GM23338 (cell line): ENCODE measurements around the gene HEATR5B. TPM values are rescaled to one million over a fixed set of nuclear protein-coding genes. Genes with fewer than 3 reads are reported as not detected.

Source experiments
- ATAC-seq: fragments of 200-7000 bp; cut with Tn5 transposase; 3 replicates; pipeline ENCODE4 v1.9.1; 2020
- DNase-seq: peaks from one replicate; pipeline ENCODE4 v3.0.0-alpha.2; 2015; ENCODE audit warnings: low spot score
- H2AFZ ChIP-seq: fragments of 200-600 bp; sonication (generic); 2 replicates; pipeline ENCODE4 v1.8.0; 2016; ENCODE audit warnings: antibody characterized with exemption, mild to moderate bottlenecking, moderate library complexity
- H3F3A ChIP-seq: fragments of 200-600 bp; sonication (generic); replicated peaks from 2 replicates; pipeline ENCODE4 v1.8.0; 2017; ENCODE audit warnings: antibody characterized with exemption, mixed run types, low read depth
- H3K27ac ChIP-seq: fragments of 200-600 bp; sonication (generic); 2 replicates; pipeline ENCODE4 v1.6.1; 2016; ENCODE audit warnings: low read depth
- H3K27me3 ChIP-seq: fragments of 200-600 bp; sonication (generic); 2 replicates; pipeline ENCODE4 v1.8.0; 2016; ENCODE audit warnings: mild to moderate bottlenecking, mixed run types, moderate library complexity; ENCODE audit not compliant: insufficient read depth
- H3K36me3 ChIP-seq: fragments of 200-600 bp; sonication (generic); 2 replicates; pipeline ENCODE4 v1.8.0; 2016; ENCODE audit warnings: mild to moderate bottlenecking; ENCODE audit not compliant: insufficient read depth
- H3K4me1 ChIP-seq: fragments of 200-600 bp; sonication (generic); 2 replicates; pipeline ENCODE4 v1.8.0; 2016; ENCODE audit warnings: mild to moderate bottlenecking, moderate library complexity; ENCODE audit not compliant: insufficient read depth
- H3K4me2 ChIP-seq: fragments of 200-600 bp; sonication (generic); 2 replicates; pipeline ENCODE4 v1.7.1; 2017; ENCODE audit warnings: mixed run types
- H3K4me3 ChIP-seq: fragments of 200-600 bp; sonication (generic); 2 replicates; pipeline ENCODE4 v1.6.1; 2016; ENCODE audit warnings: mixed run types
- H3K79me2 ChIP-seq: fragments of 200-600 bp; sonication (generic); replicated peaks from 2 replicates; pipeline ENCODE4 v1.8.0; 2017; ENCODE audit warnings: mild to moderate bottlenecking; ENCODE audit not compliant: insufficient read depth
- H3K9me2 ChIP-seq: fragments of 200-600 bp; sonication (generic); 2 replicates; pipeline ENCODE4 v1.8.0; 2017; ENCODE audit not compliant: insufficient read depth
- H4K20me1 ChIP-seq: fragments of 200-600 bp; sonication (generic); replicated peaks from 2 replicates; pipeline ENCODE4 v1.8.0; 2017; ENCODE audit warnings: mild to moderate bottlenecking; ENCODE audit not compliant: insufficient read depth
- H3K27ac Mint-ChIP-seq: 2 replicates; pipeline ENCODE4 v1.8.0; 2020; ENCODE audit warnings: inconsistent platforms, mild to moderate bottlenecking, moderate library complexity, mixed read lengths
- H3K27me3 Mint-ChIP-seq: 3 replicates; pipeline ENCODE4 v1.8.0; 2022; ENCODE audit warnings: low read depth, mild to moderate bottlenecking, moderate library complexity, mixed read lengths, inconsistent platforms; ENCODE audit not compliant: insufficient read depth, poor library complexity
- H3K36me3 Mint-ChIP-seq: 3 replicates; pipeline ENCODE4 v1.8.0; 2021; ENCODE audit warnings: low read depth, mild to moderate bottlenecking, inconsistent platforms, moderate library complexity, mixed read lengths
- H3K4me1 Mint-ChIP-seq: 3 replicates; pipeline ENCODE4 v1.8.0; 2020; ENCODE audit warnings: mild to moderate bottlenecking, inconsistent platforms, mixed read lengths
- H3K4me3 Mint-ChIP-seq: 3 replicates; pipeline ENCODE4 v1.8.0; 2021; ENCODE audit warnings: moderate library complexity, mild to moderate bottlenecking, inconsistent platforms, mixed read lengths
- H3K9me3 Mint-ChIP-seq: 3 replicates; pipeline ENCODE4 v1.8.0; 2020; ENCODE audit warnings: moderate library complexity, mild to moderate bottlenecking, inconsistent platforms, mixed read lengths
- CREB1 ChIP-seq: fragments of 250-450 bp; sonication (Bioruptor Pico); IDR thresholded peaks from 2 replicates; pipeline ENCODE4 v1.5.0; 2020; ENCODE audit warnings: low read depth, mild to moderate bottlenecking, moderate library complexity
- CTCF ChIP-seq, 2 experiments: fragments of 200-600 bp in 1 of 2; sonication (generic) in 1 of 2; conservative IDR thresholded peaks; 2 replicates each; pipeline versions ENCODE4 v1.5.1 to v1.6.1; 2016 to 2017; ENCODE audit warnings: antibody characterized with exemption in 2 of 2, low read depth in 2 of 2, mild to moderate bottlenecking in 2 of 2, moderate library complexity in 1 of 2
- ETS1 ChIP-seq: IDR thresholded peaks from 2 replicates; pipeline ENCODE4 v1.6.1; 2016; ENCODE audit warnings: antibody characterized with exemption
- EZH2 ChIP-seq: fragments of 200-600 bp; sonication (generic); IDR thresholded peaks from one replicate; pipeline ENCODE4 v1.8.0; 2017; ENCODE audit warnings: antibody characterized with exemption, mild to moderate bottlenecking, low read depth; ENCODE audit not compliant: unreplicated experiment
- EZH2phosphoT487 ChIP-seq: fragments of 200-600 bp; sonication (generic); IDR thresholded peaks from one replicate; pipeline ENCODE4 v1.8.1; 2018; ENCODE audit warnings: antibody characterized with exemption; ENCODE audit not compliant: unreplicated experiment
- JUNB ChIP-seq: IDR thresholded peaks from one replicate; pipeline ENCODE4 v1.6.1; 2016; ENCODE audit warnings: antibody characterized with exemption; ENCODE audit not compliant: unreplicated experiment
- NANOG ChIP-seq: IDR thresholded peaks from 2 replicates; pipeline ENCODE4 v1.6.1; 2016; ENCODE audit warnings: antibody characterized with exemption, borderline replicate concordance
- POLR2AphosphoS5 ChIP-seq: IDR thresholded peaks from 2 replicates; pipeline ENCODE4 v1.6.1; 2016; ENCODE audit warnings: antibody characterized with exemption, low read depth
- REST ChIP-seq: IDR thresholded peaks from one replicate; pipeline ENCODE4 v1.6.1; 2018; ENCODE audit warnings: antibody characterized with exemption; ENCODE audit not compliant: unreplicated experiment
- STAT1 ChIP-seq: IDR thresholded peaks from one replicate; pipeline ENCODE4 v1.6.1; 2016; ENCODE audit warnings: antibody characterized with exemption; ENCODE audit not compliant: unreplicated experiment
- ZNF114 ChIP-seq: fragments of 250-450 bp; sonication (Bioruptor Pico); IDR thresholded peaks from 2 replicates; pipeline ENCODE4 v1.5.0; 2020; ENCODE audit warnings: mild to moderate bottlenecking, moderate library complexity
- ZNF331 ChIP-seq: fragments of 250-450 bp; sonication (Bioruptor Pico); IDR thresholded peaks from 2 replicates; pipeline ENCODE4 v1.5.0; 2020; ENCODE audit warnings: low read depth, mild to moderate bottlenecking, moderate library complexity
- polyA plus RNA-seq: library from polyadenylated mRNA; unstranded; fragments of >200 nt; fragmentation: Nextera tagmentation; extraction: Ambion mirVana; gene quantifications from 2 replicates; pipeline ENCODE4 v1.2.1, GENCODE V29; 2016
- total RNA-seq: library from RNA; depleted of rRNA; stranded (reverse); fragments of >200 nt; shearing (Covaris generic); gene quantifications from 2 replicates; pipeline ENCODE4 v1.2.3, GENCODE V29; 2014

Gene HEATR5B
- total and polyA plus RNA-seq, 2 experiments from 2014 or later: 4.0 to 18.8 TPM

GRCh38 chr2:37111958-37112357, 27.8 kb upstream of the HEATR5B start (continued):
- TF ChIP-seq REST: no peak
- no peak for TF ChIP-seq ETS1
- TF ChIP-seq ZNF331 (CRISPR knock-in tag): no peak
- no peak for TF ChIP-seq CREB1 (CRISPR knock-in tag)
- TF ChIP-seq CTCF (conservative IDR thresholded peaks at IDR 0.05; ENCODE audit: low read depth in 2 of 2): no peak
- TF ChIP-seq JUNB: no peak
- no peak for TF ChIP-seq EZH2
- TF ChIP-seq POLR2AphosphoS5: no peak
- TF ChIP-seq EZH2phosphoT487: no peak

- no peak overlapping the region for H3K27ac ChIP-seq
- Mint-ChIP-seq H3K4me3 (no peak overlapping the region), H3K27me3 (no peaks in the 10 kb centered on the region), H3K36me3 (peaks cover 31% of the 10 kb centered on the region), H3K4me1 (peaks cover 8% of the 10 kb centered on the region), H3K27ac (no peak overlapping the region), H3K9me3 (no peaks in the 10 kb centered on the region)
- no peak overlapping the region for H3K4me2 ChIP-seq
- no peaks in the 10 kb centered on the region for H3K79me2 ChIP-seq
- no peaks in the 10 kb centered on the region for H3F3A ChIP-seq
- no peaks in the 10 kb centered on the region; the same call in 1 of the 2 replicates for H4K20me1 ChIP-seq
- H3K27me3 ChIP-seq: no peaks in the 10 kb centered on the region
- H2AFZ ChIP-seq: no peak overlapping the region
- no peaks in the 10 kb centered on the region; the same call in 1 of the 2 replicates for H3K9me2 ChIP-seq
- H3K36me3 ChIP-seq: peaks cover 7% of the 10 kb centered on the region; the same call in 1 of the 2 replicates
- DNase-seq (no peak), ATAC-seq (no peak)
- H3K4me1 ChIP-seq: no peaks in the 10 kb centered on the region
- H3K4me3 ChIP-seq: no peak overlapping the region
- TF ChIP-seq ZNF114 (no peak), STAT1 (no peak), NANOG (no peak), EZH2 (no peak)
These were observed 26.4 kb upstream of the HEATR5B start for GRCh38 chr2:37110306-37111212.
